ENCODE data around the gene AMACR.
"Not testable (repeated sequence)": the region's sequence is repeated elsewhere in the genome, so short reads cannot be mapped to it uniquely, and the experiment has no call there.

Gene AMACR

DNA sequence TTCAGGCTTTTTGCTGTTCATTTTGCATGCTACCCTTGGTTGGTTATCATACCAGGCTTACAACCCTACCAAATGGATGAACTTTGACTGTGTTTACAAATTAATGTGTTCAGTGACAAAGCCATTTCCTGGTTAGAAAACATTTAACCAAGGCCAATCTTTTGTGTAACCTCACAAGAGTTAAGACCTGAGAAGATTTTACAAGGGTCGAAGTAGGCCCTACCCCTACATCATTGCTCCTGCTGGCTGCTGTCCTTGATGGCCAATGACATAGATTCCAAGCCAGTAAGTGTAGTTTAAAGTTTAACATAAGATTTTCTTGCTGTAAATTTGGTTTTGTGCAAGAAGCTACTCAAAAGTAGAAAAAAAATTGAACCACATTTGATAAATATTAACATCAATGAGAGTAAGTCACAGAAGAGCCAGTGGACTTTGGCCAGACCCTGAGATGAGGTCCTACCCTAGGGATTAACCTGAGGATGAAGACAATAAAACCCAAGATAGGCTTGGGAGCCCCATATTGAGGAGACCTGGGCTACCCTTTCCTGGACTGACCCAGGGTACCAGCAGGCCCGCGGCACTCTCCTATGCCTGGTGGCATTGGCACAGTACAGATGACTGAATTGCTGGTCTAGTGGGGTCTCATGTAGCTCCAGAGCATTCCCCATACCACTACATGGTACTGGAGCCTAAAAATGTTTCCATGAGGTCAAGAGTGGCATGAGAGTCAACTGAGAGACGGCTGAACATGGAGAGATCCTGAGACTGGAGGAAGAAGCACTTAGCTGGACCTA lies 26.9 kb upstream of the AMACR start:
- H3K36me3 ChIP-seq (ENCODE audit: insufficient read depth, low read length): no peaks in the 10 kb centered on the region
- no peak overlapping the region for H3K9ac ChIP-seq (ENCODE audit: low read depth, low read length)
- H3K4me3 ChIP-seq (ENCODE audit: low read length): no peak overlapping the region
- H3K9me3 ChIP-seq (replicated peaks; ENCODE audit: low read length): no peaks in the 10 kb centered on the region
- peaks cover 6% of the 10 kb centered on the region for H3K4me1 ChIP-seq (ENCODE audit: control insufficient read depth, insufficient read depth, low read length)
- H3K27me3 ChIP-seq (ENCODE audit: control insufficient read depth, insufficient read depth, low read length): no peaks in the 10 kb centered on the region
- H3K4me2 ChIP-seq (ENCODE audit: low read length): no peak overlapping the region

GRCh38 chr5:34031966-34032365 lies 24.1 kb upstream of the AMACR start:
- H3K9me3 ChIP-seq (replicated peaks; ENCODE audit: low read length): no peaks in the 10 kb centered on the region
- no peak overlapping the region for H3K4me3 ChIP-seq (ENCODE audit: low read length)
- no peaks in the 10 kb centered on the region for H3K27me3 ChIP-seq (ENCODE audit: control insufficient read depth, insufficient read depth, low read length)
- no peaks in the 10 kb centered on the region for H3K4me1 ChIP-seq (ENCODE audit: control insufficient read depth, insufficient read depth, low read length)
- H3K36me3 ChIP-seq (ENCODE audit: insufficient read depth, low read length): no peaks in the 10 kb centered on the region
- H3K9ac ChIP-seq (ENCODE audit: low read depth, low read length): no peak overlapping the region
- H3K4me2 ChIP-seq (ENCODE audit: low read length): no peak overlapping the region

DNA sequence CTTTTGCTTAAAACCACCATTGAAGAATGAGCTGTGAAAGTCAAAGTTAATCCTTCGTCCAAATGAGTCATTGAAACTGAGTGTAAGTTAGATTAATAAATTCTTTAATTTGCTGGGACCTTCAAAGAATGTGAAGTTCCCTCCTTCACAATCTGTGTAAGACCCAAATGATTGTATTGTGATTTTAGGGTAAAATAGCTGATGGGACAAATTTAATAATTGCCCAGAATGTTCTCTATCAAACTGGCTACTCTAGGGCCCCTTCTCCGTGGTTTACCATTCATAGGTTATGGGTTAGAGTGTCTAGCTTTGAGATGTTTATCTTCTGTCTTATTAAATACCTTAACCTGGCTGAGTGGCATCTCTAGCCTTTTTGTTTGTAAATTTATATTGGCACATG lies 23.3 kb upstream of the AMACR start:
- H3K9ac ChIP-seq (ENCODE audit: low read depth, low read length): no peak overlapping the region
- no peaks in the 10 kb centered on the region for H3K9me3 ChIP-seq (replicated peaks; ENCODE audit: low read length)
- no peak overlapping the region for H3K4me2 ChIP-seq (ENCODE audit: low read length)
- H3K36me3 ChIP-seq (ENCODE audit: insufficient read depth, low read length): no peaks in the 10 kb centered on the region
- no peaks in the 10 kb centered on the region for H3K27me3 ChIP-seq (ENCODE audit: control insufficient read depth, insufficient read depth, low read length)
- H3K4me1 ChIP-seq (ENCODE audit: control insufficient read depth, insufficient read depth, low read length): no peaks in the 10 kb centered on the region
- no peak overlapping the region for H3K4me3 ChIP-seq (ENCODE audit: low read length)

- not testable (repeated sequence) for H3K9me3 ChIP-seq (replicated peaks; ENCODE audit: low read length); H3K27me3 ChIP-seq (ENCODE audit: control insufficient read depth, insufficient read depth, low read length); H3K4me2 ChIP-seq (ENCODE audit: low read length); H3K4me1 ChIP-seq (ENCODE audit: control insufficient read depth, insufficient read depth, low read length); H3K9ac ChIP-seq (ENCODE audit: low read depth, low read length); H3K4me3 ChIP-seq (ENCODE audit: low read length); H3K36me3 ChIP-seq (ENCODE audit: insufficient read depth, low read length)
Observed at GRCh38 chr5:34030585-34030984, 22.7 kb upstream of the AMACR start.

DNA sequence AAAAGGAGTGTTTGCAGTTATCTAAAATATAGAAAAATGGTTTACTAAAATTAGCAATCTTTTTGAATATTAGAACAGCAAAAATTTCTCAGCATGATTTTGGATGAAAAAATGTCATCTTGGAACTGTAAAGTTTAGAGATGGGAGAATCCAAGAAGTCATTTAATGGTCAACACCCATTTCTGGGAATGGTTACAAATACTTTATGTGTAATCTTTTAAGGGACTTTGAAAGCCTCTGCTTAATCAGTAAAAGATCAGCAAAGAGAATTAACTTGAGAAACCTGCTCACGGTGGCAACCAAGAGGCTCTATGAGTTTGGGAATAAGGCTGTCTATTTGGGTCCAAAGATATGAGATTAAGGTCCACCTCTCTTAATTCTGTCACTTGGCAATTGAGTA lies 22.2 kb upstream of the AMACR start:
- no peaks in the 10 kb centered on the region for H3K4me1 ChIP-seq (ENCODE audit: control insufficient read depth, insufficient read depth, low read length)
- no peak overlapping the region for H3K4me3 ChIP-seq (ENCODE audit: low read length)
- no peaks in the 10 kb centered on the region for H3K27me3 ChIP-seq (ENCODE audit: control insufficient read depth, insufficient read depth, low read length)
- no peak overlapping the region for H3K9ac ChIP-seq (ENCODE audit: low read depth, low read length)
- H3K9me3 ChIP-seq (replicated peaks; ENCODE audit: low read length): no peaks in the 10 kb centered on the region
- no peak overlapping the region for H3K4me2 ChIP-seq (ENCODE audit: low read length)
- H3K36me3 ChIP-seq (ENCODE audit: insufficient read depth, low read length): no peaks in the 10 kb centered on the region

DNA sequence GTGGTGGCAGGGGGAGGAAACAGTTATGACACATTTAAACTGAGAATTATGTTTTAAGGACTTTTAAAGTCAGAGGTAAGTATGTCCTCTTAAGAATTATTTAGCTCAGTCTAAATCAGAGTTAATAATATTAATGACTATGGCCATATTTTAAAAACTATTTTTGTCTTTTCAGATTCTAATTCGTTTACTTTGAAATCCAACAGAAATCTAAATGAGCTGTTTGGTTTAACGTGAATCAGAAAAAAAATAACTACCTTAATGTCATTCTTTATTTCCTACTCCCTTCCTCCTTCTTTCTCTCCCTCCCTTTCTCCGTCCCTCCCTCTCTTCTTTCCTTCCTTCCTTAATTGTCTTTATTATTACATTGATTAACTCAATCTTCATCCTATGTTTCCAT lies 20.5 kb upstream of the AMACR start:
- Histone ChIP-seq H3K4me3 (ENCODE audit: low read length) (no peak overlapping the region), H3K27me3 (ENCODE audit: control insufficient read depth, insufficient read depth, low read length) (no peaks in the 10 kb centered on the region), H3K9ac (ENCODE audit: low read depth, low read length) (no peak overlapping the region), H3K36me3 (ENCODE audit: insufficient read depth, low read length) (no peaks in the 10 kb centered on the region), H3K4me1 (ENCODE audit: control insufficient read depth, insufficient read depth, low read length) (no peaks in the 10 kb centered on the region), H3K4me2 (ENCODE audit: low read length) (no peak overlapping the region), H3K9me3 (replicated peaks; ENCODE audit: low read length) (no peaks in the 10 kb centered on the region)

GRCh38 chr5:34026089-34026761 lies 18.4 kb upstream of the AMACR start:
- Histone ChIP-seq H3K36me3 (ENCODE audit: insufficient read depth, low read length) (no peaks in the 10 kb centered on the region), H3K9ac (ENCODE audit: low read depth, low read length) (no peak overlapping the region), H3K4me2 (ENCODE audit: low read length) (no peak overlapping the region), H3K4me3 (ENCODE audit: low read length) (no peak overlapping the region), H3K9me3 (replicated peaks; ENCODE audit: low read length) (no peaks in the 10 kb centered on the region), H3K27me3 (ENCODE audit: control insufficient read depth, insufficient read depth, low read length) (no peaks in the 10 kb centered on the region), H3K4me1 (ENCODE audit: control insufficient read depth, insufficient read depth, low read length) (peaks cover 10% of the 10 kb centered on the region)

DNA sequence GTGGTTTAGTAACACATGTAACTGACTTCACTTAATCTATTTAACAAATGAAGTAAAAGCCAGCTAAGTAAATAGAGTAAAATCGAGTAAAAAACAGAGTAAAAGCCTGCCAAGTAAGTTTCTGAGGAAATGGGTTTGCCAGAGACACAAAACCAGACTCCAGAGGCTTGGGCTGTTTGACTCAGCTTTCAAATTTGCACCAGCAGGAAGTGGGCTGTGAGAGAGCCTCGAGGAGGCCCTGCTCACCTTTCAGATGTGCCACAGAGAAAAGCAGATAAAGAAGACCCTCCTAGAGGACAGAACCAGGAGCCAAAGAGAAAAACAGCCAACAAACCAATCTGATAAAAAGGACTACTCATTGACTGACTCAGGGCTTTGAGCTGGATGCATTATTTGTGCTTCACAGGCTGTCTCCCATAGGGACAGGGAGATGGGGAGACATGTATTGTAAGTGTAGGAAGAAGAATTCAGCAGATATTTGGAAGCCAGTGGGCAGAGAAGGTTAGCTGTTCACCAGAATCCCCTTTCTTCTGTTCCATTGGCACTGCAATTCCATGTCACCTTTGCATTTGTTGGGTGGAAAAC lies 14.4 kb upstream of the AMACR start:
- peaks cover 10% of the 10 kb centered on the region for H3K4me1 ChIP-seq (ENCODE audit: control insufficient read depth, insufficient read depth, low read length)
- H3K9ac ChIP-seq (ENCODE audit: low read depth, low read length): no peak overlapping the region
- H3K36me3 ChIP-seq (ENCODE audit: insufficient read depth, low read length): no peaks in the 10 kb centered on the region
- no peak overlapping the region for H3K4me3 ChIP-seq (ENCODE audit: low read length)
- no peaks in the 10 kb centered on the region for H3K27me3 ChIP-seq (ENCODE audit: control insufficient read depth, insufficient read depth, low read length)
- H3K4me2 ChIP-seq (ENCODE audit: low read length): no peak overlapping the region
- H3K9me3 ChIP-seq (replicated peaks; ENCODE audit: low read length): no peaks in the 10 kb centered on the region

DNA sequence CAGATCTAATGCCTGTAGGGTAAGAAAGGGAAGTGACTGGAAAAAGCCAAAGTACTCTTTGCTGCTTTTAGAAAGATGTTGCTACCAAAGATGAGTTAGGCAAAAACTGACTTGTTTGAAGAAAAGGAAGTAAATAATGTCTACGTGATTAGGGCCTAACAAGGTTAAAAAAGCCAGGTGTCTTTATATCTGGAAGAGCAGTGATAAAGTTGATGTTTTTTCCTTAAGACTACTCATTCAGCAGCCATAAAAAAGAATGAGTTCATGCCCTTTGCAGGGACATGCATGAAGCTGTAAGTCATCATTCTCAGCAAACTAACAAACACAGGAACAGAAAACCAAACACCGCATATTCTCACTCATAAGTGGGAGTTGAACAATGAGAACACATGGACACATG lies 13.5 kb upstream of the AMACR start:
- Histone ChIP-seq H3K4me2 (ENCODE audit: low read length) (no peak overlapping the region), H3K27me3 (ENCODE audit: control insufficient read depth, insufficient read depth, low read length) (no peaks in the 10 kb centered on the region), H3K4me1 (ENCODE audit: control insufficient read depth, insufficient read depth, low read length) (peaks cover 10% of the 10 kb centered on the region), H3K9me3 (replicated peaks; ENCODE audit: low read length) (no peaks in the 10 kb centered on the region), H3K36me3 (ENCODE audit: insufficient read depth, low read length) (no peaks in the 10 kb centered on the region), H3K4me3 (ENCODE audit: low read length) (no peak overlapping the region), H3K9ac (ENCODE audit: low read depth, low read length) (no peak overlapping the region)

GRCh38 chr5:34020726-34021125 lies 12.9 kb upstream of the AMACR start:
- H3K4me3 ChIP-seq (ENCODE audit: low read length): no peak overlapping the region
- H3K4me2 ChIP-seq (ENCODE audit: low read length): no peak overlapping the region
- no peaks in the 10 kb centered on the region for H3K27me3 ChIP-seq (ENCODE audit: control insufficient read depth, insufficient read depth, low read length)
- H3K9me3 ChIP-seq (replicated peaks; ENCODE audit: low read length): no peaks in the 10 kb centered on the region
- no peak overlapping the region for H3K9ac ChIP-seq (ENCODE audit: low read depth, low read length)
- peaks cover 10% of the 10 kb centered on the region for H3K4me1 ChIP-seq (ENCODE audit: control insufficient read depth, insufficient read depth, low read length)
- no peaks in the 10 kb centered on the region for H3K36me3 ChIP-seq (ENCODE audit: insufficient read depth, low read length)

DNA sequence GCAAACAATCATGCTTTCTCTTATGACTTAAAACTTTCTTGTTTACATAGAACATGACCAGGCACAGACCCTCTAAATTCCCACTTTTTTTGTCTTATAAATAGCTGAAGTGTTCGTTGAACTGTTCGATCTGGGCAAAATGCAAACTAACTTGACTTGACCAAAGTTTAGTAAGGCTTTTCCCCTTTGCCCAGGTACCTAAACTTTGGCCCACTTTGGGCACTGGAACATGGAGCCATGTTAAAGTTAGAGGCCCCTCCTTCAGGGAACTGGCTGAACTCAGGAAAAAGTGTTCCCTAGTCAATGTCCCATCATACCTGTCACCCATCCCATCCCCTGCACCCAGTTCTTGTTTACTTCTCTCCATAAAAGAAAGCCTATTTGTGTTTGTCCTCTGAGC lies 9.4 kb upstream of the AMACR start:
- no peaks in the 10 kb centered on the region for H3K36me3 ChIP-seq (ENCODE audit: insufficient read depth, low read length)
- H3K4me2 ChIP-seq (ENCODE audit: low read length): no peak overlapping the region
- H3K9me3 ChIP-seq (replicated peaks; ENCODE audit: low read length): no peaks in the 10 kb centered on the region

GRCh38 chr5:34016750-34017149 lies 8.9 kb upstream of the AMACR start:
- Histone ChIP-seq H3K36me3 (ENCODE audit: insufficient read depth, low read length) (no peaks in the 10 kb centered on the region), H3K4me3 (ENCODE audit: low read length) (no peak overlapping the region), H3K4me2 (ENCODE audit: low read length) (no peak overlapping the region), H3K9me3 (replicated peaks; ENCODE audit: low read length) (no peaks in the 10 kb centered on the region), H3K9ac (ENCODE audit: low read depth, low read length) (no peak overlapping the region), H3K4me1 (ENCODE audit: control insufficient read depth, insufficient read depth, low read length) (peaks cover 1% of the 10 kb centered on the region), H3K27me3 (ENCODE audit: control insufficient read depth, insufficient read depth, low read length) (no peaks in the 10 kb centered on the region)

More for the DNA sequence above, 9.4 kb upstream of the AMACR start:
- Histone ChIP-seq H3K27me3 (ENCODE audit: control insufficient read depth, insufficient read depth, low read length) (no peaks in the 10 kb centered on the region), H3K9ac (ENCODE audit: low read depth, low read length) (no peak overlapping the region), H3K4me1 (ENCODE audit: control insufficient read depth, insufficient read depth, low read length) (peaks cover 6% of the 10 kb centered on the region), H3K4me3 (ENCODE audit: low read length) (no peak overlapping the region)
